Small intestine (tissue), 4 donors: ENCODE data around the gene ZNF195. TPM values are rescaled to one million over a fixed set of nuclear protein-coding genes. Genes with fewer than 3 reads are reported as not detected.

ENCODE experiments used
- polyA plus RNA-seq, 4 donors: library from polyadenylated mRNA; stranded (reverse) in 3 of 4; unstranded in 1 of 4; fragments of 200-250 nt in 3 of 4; fragments of 120-200 nt in 1 of 4; gene quantifications; one replicate each; pipeline versions ENCODE4 v1.2.1 to v1.2.3, GENCODE V29; 2013
- donor health status: healthy with polysubstance abuse.
- donor health status: Bipolar disorder and iron deficiency.
- donor health status: healthy.

ZNF195 gene
- polyA plus RNA-seq, 4 donors: 16.2 to 36.6 (median 22.2) TPM

Other genes with a start within 250 kb of the ZNF195 start
- 10 to 100 TPM in 2 of 4 donors, 1 to 10 TPM in 2; 1.6 to 16.3 (median 7.9) TPM for gene OSBPL5, start 213.8 kb downstream of the ZNF195 start, polyA plus RNA-seq
- gene MRGPRG, start 160.3 kb downstream of the ZNF195 start, polyA plus RNA-seq: not detected
- gene MRGPRE, start 146.7 kb downstream of the ZNF195 start, polyA plus RNA-seq: under 1 TPM in 1 of 4 donors, not detected in 3; 0.22 TPM